AG04449 (cell line): ENCODE results near the gene NXF2.
A peak's percentile ranks its signal among the peaks of the same experiment; 100 is the strongest.

ENCODE experiments used
- CTCF ChIA-PET: fragments of 350-600 bp; formaldehyde crosslinking; extraction: SDS; loops from one replicate; lab custom pipeline; 2021; ENCODE audit warnings: antibody characterized with exemption; lab: Yijun Ruan, JAX
- POLR2A ChIA-PET: fragments of 400-600, 350-600 bp; formaldehyde crosslinking; extraction: SDS; loops from one replicate; lab custom pipeline; 2020; ENCODE audit warnings: antibody characterized with exemption, inconsistent platforms; lab: Yijun Ruan, JAX
- DNase-seq: peaks from one replicate; pipeline ENCODE4 v3.0.0-alpha.2; 2010; ENCODE audit warnings: low read depth, low spot score
- H3K4me3 ChIP-seq: 2 replicates; pipeline ENCODE4 v1.5.1; 2011; ENCODE audit warnings: low read depth, mild to moderate bottlenecking, control low read depth, low read length
- TF ChIP-seq, protein P1 (sequence below): IDR thresholded peaks from one replicate; pipeline ENCODE4 v1.5.1; 2011; ENCODE audit warnings: mild to moderate bottlenecking, moderate library complexity, low read length, control low read depth, inconsistent platforms; ENCODE audit not compliant: insufficient read depth; ENCODE audit errors: missing control alignments

The NXF2 gene

DNA sequence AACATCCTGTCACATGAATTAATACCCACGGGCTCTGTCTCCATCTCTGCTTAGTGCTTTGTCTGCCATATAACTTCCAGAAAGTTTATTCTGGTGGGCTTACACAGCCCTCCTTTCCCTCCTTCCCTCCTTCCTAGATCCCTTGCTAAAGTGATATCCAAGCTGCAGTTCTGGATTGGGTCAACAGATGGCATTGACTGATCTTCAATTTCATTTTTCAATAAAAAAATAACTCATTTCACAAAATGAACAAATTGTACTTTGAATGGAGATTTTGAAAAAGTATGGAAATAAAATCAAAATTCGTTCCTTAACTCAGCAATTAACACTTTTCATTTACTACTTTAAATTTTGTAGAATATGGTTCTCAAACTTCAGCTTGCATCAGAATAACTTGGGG lies 94.9 kb downstream of the NXF2 start:
- POLR2A ChIA-PET: no interaction called here
- H3K4me3 ChIP-seq: no peak overlapping the region
- DNase-seq: no peak
- CTCF ChIA-PET: interaction anchor here (0.5 kb wide), 1 partner anchor 521 kb away, joined by 3 read pairs; no protein-coding TSS in a partner anchor
- TF ChIP-seq, protein P1, sequence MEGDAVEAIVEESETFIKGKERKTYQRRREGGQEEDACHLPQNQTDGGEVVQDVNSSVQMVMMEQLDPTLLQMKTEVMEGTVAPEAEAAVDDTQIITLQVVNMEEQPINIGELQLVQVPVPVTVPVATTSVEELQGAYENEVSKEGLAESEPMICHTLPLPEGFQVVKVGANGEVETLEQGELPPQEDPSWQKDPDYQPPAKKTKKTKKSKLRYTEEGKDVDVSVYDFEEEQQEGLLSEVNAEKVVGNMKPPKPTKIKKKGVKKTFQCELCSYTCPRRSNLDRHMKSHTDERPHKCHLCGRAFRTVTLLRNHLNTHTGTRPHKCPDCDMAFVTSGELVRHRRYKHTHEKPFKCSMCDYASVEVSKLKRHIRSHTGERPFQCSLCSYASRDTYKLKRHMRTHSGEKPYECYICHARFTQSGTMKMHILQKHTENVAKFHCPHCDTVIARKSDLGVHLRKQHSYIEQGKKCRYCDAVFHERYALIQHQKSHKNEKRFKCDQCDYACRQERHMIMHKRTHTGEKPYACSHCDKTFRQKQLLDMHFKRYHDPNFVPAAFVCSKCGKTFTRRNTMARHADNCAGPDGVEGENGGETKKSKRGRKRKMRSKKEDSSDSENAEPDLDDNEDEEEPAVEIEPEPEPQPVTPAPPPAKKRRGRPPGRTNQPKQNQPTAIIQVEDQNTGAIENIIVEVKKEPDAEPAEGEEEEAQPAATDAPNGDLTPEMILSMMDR: no peak

DNA sequence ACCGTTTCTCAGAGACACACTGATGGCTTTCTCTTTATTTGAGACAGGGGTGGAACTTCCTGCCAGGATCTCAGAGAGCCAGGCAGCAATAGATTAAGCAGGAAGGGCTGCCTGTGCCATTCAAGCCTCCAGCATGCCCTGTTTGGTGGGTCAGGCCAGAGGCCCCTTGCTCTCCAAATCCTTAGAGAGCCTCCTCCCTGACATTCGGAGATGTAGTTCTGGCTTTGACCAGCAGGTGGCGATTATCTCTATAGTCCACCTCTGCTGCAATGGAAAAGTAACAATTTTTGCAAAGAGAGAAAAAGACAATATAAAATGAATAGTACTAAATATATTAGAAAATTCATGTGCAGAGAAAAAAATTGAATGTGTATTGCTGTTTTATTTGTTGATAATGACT lies 98.9 kb downstream of the NXF2 start:
- CTCF ChIA-PET: no interaction called here
- POLR2A ChIA-PET: no interaction called here
- no peak for DNase-seq
- H3K4me3 ChIP-seq: no peak overlapping the region
- TF ChIP-seq, protein P1: peak; percentile 43
